ENCODE data around the gene NUP210. TPM values are rescaled to one million over a fixed set of nuclear protein-coding genes. Genes with fewer than 3 reads are reported as not detected.
A peak's percentile ranks its signal among the peaks of the same experiment; 100 is the strongest.

The NUP210 gene
- total RNA-seq, 4 donors from 2014 or later = 3.1 to 15.4 (median 5.0) TPM

- Histone ChIP-seq H3K27me3 (peaks cover 13% of the 10 kb centered on the region), H3K27ac (peak overlapping the region; percentile 45), H3K9me3 (no peaks in the 10 kb centered on the region), H3K4me1 (peaks cover 16% of the 10 kb centered on the region), H3K4me3 (peak overlapping the region; percentile 7), H3K36me3 (no peaks in the 10 kb centered on the region)
- no peak for TF ChIP-seq CTCF (IDR thresholded peaks at IDR 0.05)
- no peak for TF ChIP-seq POLR2AphosphoS5 (IDR thresholded peaks at IDR 0.05)
- TF ChIP-seq EP300 (IDR thresholded peaks at IDR 0.05) = no peak
- no peak for TF ChIP-seq POLR2A (IDR thresholded peaks at IDR 0.05)
- 53% methylated on average over 5 of the region's 14 CpGs for WGBS
- no peak for DNase-seq (ENCODE audit: low spot score in 2 of 2)
Observed at GRCh38 chr3:13276438-13277195, 143.5 kb downstream of the NUP210 start.

GRCh38 chr3:13275376-13276005 lies 144.6 kb downstream of the NUP210 start:
- H3K36me3 ChIP-seq = no peaks in the 10 kb centered on the region
- H3K4me3 ChIP-seq = no peak overlapping the region
- peaks cover 9% of the 10 kb centered on the region for H3K27me3 ChIP-seq
- TF ChIP-seq POLR2A (IDR thresholded peaks at IDR 0.05) (no peak), POLR2AphosphoS5 (IDR thresholded peaks at IDR 0.05) (no peak), CTCF (IDR thresholded peaks at IDR 0.05) (no peak), EP300 (IDR thresholded peaks at IDR 0.05) (no peak)
- no peak overlapping the region for H3K27ac ChIP-seq
- WGBS = 91% methylated on average over 14 of the region's 14 CpGs
- no peak for DNase-seq (ENCODE audit: low spot score in 2 of 2)
- H3K9me3 ChIP-seq = no peaks in the 10 kb centered on the region
- H3K4me1 ChIP-seq = peaks cover 13% of the 10 kb centered on the region

- Histone ChIP-seq H3K27me3 (peaks cover 11% of the 10 kb centered on the region), H3K9me3 (no peaks in the 10 kb centered on the region), H3K4me3 (no peak overlapping the region), H3K36me3 (no peaks in the 10 kb centered on the region), H3K4me1 (peaks cover 13% of the 10 kb centered on the region), H3K27ac (no peak overlapping the region)
- no peak for DNase-seq (ENCODE audit: low spot score in 2 of 2)
- WGBS = 76% methylated on average over 14 of the region's 14 CpGs
- TF ChIP-seq EP300 (IDR thresholded peaks at IDR 0.05) = no peak
- no peak for TF ChIP-seq POLR2AphosphoS5 (IDR thresholded peaks at IDR 0.05)
- TF ChIP-seq CTCF (IDR thresholded peaks at IDR 0.05) = no peak
- no peak for TF ChIP-seq POLR2A (IDR thresholded peaks at IDR 0.05)
Observed at GRCh38 chr3:13274551-13275332, 145.4 kb downstream of the NUP210 start.

GRCh38 chr3:13274125-13274524 lies 146.0 kb downstream of the NUP210 start:
- Histone ChIP-seq H3K9me3 (no peaks in the 10 kb centered on the region), H3K27me3 (peaks cover 12% of the 10 kb centered on the region), H3K4me3 (no peak overlapping the region), H3K27ac (no peak overlapping the region), H3K4me1 (peaks cover 13% of the 10 kb centered on the region), H3K36me3 (no peaks in the 10 kb centered on the region)
- 55% methylated on average over 7 of the region's 13 CpGs for WGBS
- DNase-seq (ENCODE audit: low spot score in 2 of 2) = no peak
- TF ChIP-seq EP300 (IDR thresholded peaks at IDR 0.05) (no peak), POLR2AphosphoS5 (IDR thresholded peaks at IDR 0.05) (no peak), POLR2A (IDR thresholded peaks at IDR 0.05) (no peak), CTCF (IDR thresholded peaks at IDR 0.05) (no peak)

All from suprapubic skin (tissue), 4 donors.